HG03196 (cell line): ENCODE results near the gene TMED1.
"Not testable (repeated sequence)": the region's sequence is repeated elsewhere in the genome, so short reads cannot be mapped to it uniquely, and the experiment has no call there.

Source experiments
- ATAC-seq: cut with Tn5 transposase; IDR thresholded peaks from one replicate; pipeline ENCODE4 v1.9.1; 2021; ENCODE audit not compliant: unreplicated experiment

The TMED1 gene

DNA sequence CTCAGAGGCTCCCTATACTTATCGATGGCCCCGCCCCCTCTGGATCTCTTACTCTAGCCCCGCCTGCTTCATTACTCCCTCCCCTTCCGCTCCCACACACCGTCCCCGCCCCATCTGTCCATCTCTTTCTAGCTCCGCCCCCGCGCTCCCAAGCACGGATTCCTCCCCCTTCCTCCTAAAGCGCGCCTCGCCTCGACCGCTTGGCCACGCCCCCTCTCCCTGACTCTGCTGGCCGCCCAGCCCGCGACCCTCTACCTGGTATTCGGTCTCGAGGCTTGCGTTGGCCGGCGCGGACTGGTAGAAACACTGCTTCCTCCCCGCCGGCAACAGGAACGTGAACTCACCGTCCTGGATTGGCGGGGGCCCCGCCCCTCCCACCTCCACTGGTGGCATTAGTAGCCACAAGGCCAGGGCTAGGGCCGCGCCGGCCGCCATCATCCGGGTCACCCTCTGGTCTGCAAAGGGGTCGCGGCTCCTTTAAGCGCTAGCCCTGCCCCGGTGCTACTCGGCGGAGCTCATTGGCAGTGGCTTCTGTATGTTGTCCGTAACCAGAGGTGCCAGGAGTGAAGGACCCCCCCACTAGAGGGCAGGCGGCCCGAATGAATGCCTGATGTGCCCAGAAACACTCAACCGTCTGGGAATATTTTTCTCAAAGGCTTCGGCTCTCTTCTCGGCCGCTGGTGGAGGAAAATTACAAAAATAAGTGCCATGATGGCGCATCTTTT is at the start of gene TMED1:
Gene TMED1, minus strand, starts transcription at position 459 of the 725 bp plus-strand sequence. Its CDS starts 21 bp downstream, at position 438.
- peak; percentile 70 for ATAC-seq

GRCh38 chr19:10885201-10886169 is 49.5 kb upstream of the TMED1 start:
- no peak for ATAC-seq

DNA sequence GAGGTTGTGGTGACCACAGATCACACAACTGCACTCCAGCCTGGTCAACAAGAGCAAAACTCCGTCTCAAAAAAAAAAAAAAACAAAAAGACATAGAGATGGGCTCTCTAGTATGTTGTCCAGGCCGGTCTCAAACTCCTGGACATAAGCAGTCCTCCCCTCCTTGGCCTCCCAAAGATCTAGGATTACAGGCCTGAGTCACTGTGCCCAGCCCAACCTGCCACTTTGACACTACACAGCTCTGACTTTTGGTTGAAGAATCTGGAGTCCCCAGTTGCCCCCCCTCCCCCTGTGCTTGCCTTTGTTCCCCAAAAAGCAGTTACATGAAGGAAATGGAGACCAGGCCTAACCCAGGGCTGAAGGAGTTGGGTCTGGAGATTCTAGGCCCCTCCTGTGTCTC is 48.3 kb upstream of the TMED1 start:
- ATAC-seq: no peak

- no peak for ATAC-seq
Measured at GRCh38 chr19:10882108-10882457, 46.1 kb upstream of the TMED1 start.

- ATAC-seq: no peak
Measured at GRCh38 chr19:10881403-10882107, 45.5 kb upstream of the TMED1 start.

- ATAC-seq: no peak
Measured at GRCh38 chr19:10878253-10878652, 42.2 kb upstream of the TMED1 start.

- ATAC-seq: not testable (repeated sequence)
Measured at GRCh38 chr19:10877608-10878007, 41.6 kb upstream of the TMED1 start.

GRCh38 chr19:10876459-10877240 is 40.6 kb upstream of the TMED1 start:
- peak; percentile 52 for ATAC-seq

DNA sequence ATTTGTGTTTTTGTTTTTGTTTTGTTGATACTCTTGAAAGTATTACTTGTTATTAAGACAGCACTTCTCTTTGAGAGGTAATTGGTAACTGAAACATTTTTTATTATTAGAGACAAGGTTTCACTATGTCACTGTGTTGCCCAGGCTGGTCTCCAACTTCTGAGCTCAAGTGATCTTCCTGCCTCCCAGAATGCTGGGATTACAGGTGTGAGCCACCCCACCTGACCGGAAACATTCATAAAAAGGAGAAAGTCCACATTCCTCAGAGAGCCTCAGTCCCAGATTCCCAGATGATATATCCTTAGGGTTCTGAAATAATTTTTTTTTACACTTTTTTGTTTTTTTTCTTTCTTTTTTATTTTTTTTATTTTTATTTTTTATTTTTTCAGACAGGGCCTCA is 38.0 kb upstream of the TMED1 start:
- ATAC-seq: no peak

- no peak for ATAC-seq
Measured at GRCh38 chr19:10872546-10873107, 36.6 kb upstream of the TMED1 start.

DNA sequence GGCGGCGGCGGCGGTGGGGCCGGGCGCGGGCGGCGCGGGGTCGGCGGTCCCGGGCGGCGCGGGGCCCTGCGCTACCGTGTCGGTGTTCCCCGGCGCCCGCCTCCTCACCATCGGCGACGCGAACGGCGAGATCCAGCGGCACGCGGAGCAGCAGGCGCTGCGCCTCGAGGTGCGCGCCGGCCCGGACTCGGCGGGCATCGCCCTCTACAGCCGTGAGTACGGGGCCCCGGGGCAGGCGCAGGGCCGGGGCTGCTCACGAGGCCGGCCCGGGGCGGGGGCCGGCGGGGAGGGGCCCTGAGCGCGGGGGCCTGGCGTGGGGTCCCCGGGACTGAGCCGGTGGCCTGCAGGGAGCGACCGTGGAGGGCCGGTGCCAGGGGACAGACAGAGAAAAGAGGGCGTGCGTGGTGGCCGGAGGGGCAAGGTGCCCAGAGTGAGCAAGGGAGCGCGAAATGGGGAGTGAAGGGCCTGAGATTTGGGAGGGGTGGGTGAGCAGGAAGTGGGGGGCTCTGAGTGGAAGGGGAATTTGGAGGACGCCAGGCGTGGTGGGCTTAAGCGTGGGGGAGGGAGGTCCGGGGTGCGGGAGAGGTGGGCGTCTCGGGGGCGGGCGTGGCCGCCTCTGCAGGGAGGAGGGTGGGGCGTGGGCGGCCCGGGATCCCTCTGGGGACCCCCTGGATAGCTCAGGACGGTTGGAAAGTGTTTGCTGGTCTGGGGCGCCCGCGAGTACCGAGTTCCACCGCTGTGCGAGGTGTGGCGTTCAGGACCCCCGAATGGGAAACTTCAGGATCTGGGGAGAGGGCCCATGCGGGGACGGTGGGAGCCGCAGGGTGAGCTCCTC is 35.9 kb upstream of the TMED1 start:
- ATAC-seq: peak; percentile 14

GRCh38 chr19:10870955-10871603 is 35.1 kb upstream of the TMED1 start, which contains the start of gene CARM1:
Gene CARM1, plus strand, starts transcription at chr19:10871553. Its CDS starts 150 bp downstream, at chr19:10871703.
- ATAC-seq: peak; percentile 83

- no peak for ATAC-seq
Measured at GRCh38 chr19:10870501-10870954, 34.5 kb upstream of the TMED1 start.

DNA sequence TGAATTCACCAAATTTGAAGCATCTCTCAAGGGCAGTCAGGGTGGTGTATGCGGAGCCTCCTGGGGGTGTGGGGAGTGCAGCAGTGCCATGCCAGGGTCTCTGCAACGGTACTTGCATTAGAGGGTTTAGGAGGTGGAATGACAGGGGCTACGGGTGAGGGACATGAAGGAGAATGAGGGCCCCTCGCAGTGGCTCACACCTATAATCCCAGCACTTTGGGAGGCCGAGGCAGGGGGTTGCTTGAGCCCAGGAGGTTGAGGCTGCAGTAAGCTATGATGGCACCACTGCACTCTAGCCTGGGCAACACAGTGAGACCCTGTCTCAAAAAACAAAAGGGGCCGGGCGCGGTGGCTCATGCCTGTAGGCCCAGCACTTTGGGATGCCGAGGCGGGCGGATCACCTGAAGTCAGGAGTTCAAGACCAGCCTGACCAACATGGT is 33.9 kb upstream of the TMED1 start:
- ATAC-seq: not testable (repeated sequence)

DNA sequence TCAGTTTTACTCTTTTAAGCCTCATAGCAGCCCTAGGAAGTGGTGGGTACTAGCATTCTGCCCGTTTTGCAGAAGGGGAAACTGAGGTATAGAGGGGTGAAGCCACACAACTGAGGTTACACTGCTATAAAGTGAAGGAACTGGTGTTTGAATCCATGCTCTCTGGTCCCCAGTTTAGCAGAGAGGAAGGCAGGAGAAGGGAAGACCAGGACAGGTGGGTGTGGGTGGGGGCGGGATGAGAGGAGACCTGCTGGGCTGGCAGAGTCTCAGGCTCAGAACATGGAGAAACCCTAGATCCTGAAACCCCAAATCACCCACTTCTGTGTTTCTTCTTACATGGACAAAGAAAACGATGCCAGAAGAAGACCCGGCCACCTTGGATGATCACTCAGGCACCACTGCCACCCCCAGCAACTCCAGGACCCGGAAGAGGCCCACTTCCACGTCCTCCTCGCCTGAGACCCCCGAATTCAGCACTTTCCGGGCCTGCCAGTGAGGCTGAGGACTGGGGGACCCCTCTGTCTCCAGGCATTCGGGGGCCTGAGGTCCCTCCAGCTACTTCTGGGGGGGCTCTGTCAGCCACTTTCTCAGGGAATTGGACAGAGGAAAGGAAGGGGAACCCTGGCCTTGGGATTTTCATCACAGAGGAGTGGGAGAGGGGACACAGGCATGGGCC is 33.0 kb upstream of the TMED1 start:
- no peak for ATAC-seq

DNA sequence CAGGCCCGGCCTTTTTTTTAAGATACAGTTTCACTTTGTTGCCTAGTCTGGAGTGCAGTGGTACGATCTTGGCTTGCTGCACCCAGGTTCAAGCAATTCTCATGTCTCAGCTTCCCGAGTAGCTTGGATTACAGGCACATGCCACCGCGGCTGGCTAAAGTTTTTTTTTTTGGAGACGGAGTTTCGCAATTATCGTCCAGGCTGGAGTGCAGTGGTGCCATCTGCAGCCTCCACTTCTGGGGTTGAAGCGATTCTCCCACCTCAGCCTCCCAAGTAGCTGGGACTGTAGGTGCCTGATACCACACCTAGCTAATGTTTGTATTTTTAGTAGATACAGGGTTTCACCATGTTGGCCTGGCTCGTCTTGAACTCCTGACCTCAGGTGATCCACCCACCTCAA is 30.5 kb upstream of the TMED1 start:
- no peak for ATAC-seq

DNA sequence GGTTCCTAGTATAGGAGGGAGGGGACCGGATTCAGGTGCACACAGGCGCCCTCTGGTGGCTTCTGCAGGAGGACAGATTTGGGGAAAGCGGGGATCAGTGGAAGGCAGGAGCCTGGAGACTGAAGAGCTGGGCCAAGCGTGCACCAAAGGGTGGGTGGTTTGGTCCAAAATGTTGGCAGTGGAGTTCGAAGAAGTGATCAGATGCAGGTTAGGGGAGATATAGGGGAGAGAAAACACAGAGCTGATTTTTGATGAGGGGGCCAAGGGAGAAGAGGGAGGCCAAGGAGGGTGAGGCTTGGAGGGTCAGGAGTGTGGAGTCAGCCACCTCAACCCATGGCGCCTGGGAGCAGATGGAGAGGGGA is 28.5 kb upstream of the TMED1 start:
- no peak for ATAC-seq

DNA sequence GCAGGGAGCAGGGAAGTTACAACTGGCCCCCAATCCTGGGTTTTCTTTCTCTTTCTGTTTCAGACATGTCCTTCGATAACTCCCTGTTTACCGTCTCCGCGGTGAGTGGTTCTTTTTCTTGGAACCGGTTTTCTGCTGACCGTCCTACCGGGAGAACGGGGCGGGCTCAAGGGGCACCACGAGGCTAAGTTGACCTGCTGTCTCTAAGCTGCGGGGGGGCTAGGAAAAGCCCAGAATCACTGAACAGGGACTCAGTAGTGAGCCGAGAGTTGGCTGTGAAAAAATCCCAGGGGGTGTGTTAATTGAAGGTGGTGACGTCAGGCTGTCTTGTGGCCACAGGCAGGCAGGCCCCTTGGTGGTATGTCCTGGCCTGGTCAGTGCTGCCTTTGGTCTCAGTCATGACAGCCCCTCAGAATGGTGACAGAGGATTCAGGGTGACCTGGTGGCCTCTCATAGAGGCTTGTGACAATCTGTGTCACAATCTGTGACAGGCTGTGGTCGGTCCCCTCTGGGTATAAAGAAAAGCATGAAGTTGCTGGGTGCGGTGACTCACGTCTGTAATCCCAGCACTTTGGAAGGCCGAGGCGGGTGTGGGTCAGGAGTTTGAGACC is 27.2 kb upstream of the TMED1 start:
- no peak for ATAC-seq
